HG03442 (cell line): ENCODE data around the gene SLCO6A1.
"Not testable (repeated sequence)": the region's sequence is repeated elsewhere in the genome, so short reads cannot be mapped to it uniquely, and the experiment has no call there.

Experiments used
- ATAC-seq: cut with Tn5 transposase; IDR thresholded peaks from one replicate; pipeline ENCODE4 v1.9.1; 2021; ENCODE audit warnings: mild to moderate bottlenecking, moderate library complexity; ENCODE audit not compliant: unreplicated experiment

Gene SLCO6A1, protein sequence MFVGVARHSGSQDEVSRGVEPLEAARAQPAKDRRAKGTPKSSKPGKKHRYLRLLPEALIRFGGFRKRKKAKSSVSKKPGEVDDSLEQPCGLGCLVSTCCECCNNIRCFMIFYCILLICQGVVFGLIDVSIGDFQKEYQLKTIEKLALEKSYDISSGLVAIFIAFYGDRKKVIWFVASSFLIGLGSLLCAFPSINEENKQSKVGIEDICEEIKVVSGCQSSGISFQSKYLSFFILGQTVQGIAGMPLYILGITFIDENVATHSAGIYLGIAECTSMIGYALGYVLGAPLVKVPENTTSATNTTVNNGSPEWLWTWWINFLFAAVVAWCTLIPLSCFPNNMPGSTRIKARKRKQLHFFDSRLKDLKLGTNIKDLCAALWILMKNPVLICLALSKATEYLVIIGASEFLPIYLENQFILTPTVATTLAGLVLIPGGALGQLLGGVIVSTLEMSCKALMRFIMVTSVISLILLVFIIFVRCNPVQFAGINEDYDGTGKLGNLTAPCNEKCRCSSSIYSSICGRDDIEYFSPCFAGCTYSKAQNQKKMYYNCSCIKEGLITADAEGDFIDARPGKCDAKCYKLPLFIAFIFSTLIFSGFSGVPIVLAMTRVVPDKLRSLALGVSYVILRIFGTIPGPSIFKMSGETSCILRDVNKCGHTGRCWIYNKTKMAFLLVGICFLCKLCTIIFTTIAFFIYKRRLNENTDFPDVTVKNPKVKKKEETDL

DNA sequence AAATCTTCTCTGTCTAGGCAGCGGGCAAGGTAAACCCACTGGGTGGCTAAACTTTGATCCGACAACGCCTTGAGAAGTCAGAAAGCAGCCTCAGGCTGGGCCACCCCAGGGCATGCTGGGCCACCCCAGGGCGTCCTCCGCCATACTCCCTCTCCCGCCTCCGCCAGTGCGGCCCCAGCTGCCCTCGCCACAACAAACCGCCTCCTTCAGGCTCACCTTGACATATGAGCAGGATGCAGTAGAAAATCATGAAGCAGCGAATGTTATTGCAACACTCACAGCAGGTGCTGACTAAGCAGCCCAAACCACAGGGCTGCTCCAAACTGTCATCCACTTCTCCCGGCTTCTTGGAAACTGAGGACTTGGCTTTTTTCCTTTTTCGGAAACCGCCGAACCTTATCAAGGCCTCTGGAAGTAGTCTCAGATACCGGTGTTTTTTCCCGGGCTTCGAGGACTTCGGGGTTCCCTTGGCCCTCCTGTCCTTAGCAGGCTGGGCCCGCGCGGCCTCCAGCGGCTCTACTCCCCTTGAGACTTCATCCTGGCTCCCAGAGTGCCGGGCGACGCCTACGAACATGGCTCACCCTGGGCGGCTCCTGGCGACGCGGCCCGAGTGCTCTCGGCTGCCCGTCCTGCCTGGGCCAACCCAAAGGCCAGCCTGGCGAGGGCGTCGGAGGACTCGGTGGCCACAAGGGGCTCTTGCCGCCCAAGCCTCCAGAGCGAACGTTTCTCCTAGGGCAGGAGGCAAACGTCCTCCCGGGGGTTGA lies at the start of gene SLCO6A1:
SLCO6A1 (minus strand) TSS at position 731 of the 764 bp plus-strand sequence; CDS start at position 574, 157 bp downstream.
- ATAC-seq: no peak

DNA sequence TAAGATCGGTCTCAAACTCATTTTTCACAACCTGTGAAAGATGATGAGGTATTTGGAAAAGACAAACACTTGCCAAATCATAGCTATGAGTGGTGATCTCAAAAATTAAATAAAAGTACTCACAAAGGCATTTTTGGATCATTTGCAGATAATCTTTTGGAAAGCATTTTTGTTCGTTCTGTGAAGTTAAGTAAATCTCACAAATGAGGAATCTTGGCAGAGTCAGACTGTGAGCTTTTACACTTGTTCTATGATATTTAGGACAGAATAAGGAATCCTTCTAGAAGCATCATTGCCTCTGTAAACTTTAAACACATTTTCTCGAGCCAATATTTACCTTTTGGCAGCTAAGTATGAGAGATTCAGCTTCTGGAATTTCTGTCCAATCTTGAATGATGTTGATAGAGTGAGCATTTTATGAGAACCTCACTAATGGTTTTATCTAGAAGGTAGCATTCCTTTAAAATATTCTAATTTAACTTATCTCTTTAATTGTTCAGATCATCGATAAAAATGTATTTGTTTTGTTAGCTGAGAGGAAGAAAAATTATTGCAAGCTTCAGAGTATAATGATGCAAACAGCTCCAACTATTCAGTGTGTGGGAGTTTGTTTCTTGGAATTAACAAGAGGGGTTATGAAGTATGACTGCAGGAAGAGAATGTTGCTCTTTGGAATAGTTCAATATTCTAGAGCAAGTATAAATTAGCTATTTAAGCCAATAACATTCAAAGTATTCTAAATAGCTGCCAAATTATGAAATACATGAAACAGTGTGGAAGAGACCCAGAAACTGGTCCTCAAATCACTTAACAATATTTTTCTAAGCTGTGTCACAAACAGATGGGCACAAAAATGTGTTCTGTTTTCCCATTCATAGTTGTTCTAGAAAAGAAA lies 48.6 kb upstream of the SLCO6A1 start:
- ATAC-seq: no peak

DNA sequence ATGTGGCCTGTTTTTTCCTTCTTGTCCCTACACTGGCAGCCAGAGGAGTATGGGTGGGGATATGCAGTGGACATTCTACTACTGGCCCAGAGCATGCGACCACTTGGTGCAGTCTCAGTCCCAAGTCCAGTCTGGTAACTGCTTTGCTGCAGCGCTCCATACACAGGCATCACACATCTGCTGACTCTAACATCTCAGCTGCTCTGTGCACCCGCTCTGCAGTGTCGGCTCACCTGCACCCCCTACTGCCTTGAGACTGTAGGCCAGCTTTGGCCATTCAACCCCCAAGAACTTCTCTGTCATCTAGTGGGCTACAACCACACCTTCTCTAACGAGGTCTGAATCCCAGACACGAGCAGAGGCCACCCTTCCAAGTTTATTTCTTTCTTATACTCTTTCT lies 46.4 kb upstream of the SLCO6A1 start:
- ATAC-seq: peak; percentile 72

DNA sequence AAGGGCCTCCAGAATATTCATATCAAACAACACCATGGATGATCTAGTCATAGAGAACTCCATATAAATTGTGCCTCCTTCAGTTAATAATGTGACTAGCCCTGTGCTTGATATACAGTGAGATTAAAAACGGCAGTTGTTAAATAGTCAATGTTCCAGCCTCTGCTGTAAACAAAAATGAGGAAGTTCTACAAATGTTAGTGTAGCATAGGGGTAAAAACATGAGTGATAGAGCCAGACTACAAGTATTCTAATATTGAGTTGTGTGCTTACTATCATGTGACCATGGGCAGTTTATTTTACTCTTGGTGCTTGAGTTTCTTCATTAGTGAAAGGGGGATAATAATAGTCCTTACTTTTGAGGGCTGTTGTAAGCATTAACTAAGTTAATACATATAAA lies 43.3 kb upstream of the SLCO6A1 start:
- ATAC-seq: no peak

DNA sequence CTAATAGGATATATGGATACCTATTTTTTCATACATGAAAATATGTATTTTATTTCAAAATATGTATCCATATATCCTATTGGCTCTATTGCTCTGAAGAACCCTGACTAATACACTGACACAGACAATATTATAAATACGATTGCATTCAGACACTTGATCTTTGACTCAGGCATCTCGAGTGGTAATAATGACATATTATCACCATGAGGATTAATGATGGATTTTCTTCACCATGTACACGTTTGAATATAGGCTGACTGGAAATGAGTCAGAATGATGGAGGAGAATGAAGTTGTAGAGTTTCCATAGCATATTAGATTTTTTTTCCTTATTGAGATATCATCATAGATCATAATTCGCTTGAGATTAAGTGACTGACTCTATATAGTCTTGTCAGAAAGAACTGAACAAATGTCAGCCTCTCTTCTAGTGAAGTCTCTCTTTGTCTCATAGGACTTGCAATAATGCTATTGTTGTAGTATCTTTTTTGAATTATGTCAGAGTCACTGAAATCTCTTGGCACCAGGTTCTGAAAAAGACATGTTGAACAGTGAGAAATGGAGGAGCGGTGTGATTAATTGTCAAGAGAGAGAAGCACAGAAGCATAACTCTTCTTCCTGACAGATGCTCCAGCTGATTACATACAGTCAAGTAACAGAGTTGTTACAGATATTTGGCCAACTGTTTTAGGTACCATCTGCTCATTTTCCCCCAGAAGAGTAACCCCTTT lies 41.4 kb upstream of the SLCO6A1 start:
- ATAC-seq: no peak

DNA sequence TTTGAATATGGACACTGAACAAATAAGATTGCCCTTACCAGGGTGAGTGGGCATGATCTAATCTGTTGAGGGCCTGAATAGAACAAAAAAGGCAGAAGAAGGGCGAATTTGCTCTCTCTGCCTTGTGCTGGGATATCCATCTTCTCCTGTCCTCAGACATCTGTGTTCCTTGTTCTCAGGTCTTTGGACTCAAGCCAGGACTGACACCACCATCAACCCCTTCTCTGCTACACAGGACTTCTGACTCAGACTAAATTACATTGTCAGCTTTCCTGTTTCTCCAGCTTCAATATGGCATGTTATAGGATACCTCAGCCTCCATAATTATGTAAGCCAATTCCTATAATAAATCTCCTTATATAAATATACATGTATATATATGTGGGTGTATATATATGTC lies 40.8 kb upstream of the SLCO6A1 start:
- ATAC-seq: no peak

DNA sequence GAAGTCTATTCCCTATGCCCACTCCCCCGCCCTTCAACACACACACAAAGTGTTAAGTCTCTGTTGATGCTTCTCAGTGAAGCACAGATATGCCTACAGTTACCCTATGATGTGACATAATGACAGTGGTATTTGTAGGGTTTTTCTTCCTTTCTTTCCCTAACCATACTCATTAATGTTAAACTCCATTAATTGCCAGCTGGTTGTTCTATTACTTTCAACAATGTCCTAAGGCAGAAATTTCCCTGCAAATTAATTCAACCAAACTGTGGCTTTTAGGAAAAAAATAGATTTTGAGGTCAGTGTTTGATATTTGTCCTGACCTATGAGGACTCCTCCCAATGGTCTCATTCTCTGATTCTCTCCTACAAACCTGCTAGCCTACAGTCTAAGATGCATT lies 38.2 kb upstream of the SLCO6A1 start:
- no peak for ATAC-seq

DNA sequence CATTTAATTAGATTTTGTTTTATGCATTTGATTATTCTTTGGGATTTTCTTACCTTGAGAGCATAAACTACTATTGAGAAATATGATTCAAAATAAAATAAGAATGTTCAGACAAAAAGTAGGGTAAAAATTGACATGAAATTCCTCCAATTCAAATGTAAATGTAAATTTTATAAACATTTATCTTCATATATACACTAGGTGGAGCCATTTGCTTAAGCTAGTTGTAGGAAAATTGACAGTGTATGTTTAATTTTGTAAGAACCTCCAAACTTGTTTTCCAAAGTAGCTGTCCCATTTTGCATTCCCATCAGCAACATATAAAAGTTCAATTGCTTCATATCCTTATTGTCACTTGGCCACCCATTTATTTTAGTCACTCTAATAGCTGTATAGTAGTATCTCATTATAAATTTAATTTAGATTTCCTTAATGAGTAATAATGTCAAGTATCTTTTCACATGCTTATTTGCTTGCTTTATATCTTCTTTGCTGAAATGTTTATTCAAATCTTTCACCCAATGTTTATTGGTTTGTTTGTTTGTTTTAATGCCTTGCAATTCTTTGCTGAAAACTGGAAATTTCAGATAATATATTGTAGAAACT lies 37.6 kb upstream of the SLCO6A1 start:
- ATAC-seq: no peak

DNA sequence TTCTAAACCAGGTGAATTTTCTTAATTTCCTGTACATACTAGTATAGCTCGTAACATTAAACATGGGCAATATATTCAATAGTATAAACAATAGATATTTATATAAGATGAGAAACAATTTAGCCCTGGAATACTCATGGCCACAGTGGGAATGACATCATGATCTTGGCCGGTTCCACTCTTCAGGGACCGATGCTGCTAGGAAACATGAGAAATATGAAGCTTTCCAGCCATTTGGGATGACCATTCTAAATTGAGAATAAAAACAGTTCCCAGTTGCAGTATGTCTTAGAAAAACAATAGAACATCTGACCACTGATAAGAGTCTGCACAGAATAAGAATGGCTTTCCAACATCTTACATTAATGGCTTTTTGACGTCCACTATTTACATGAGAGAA lies 33.3 kb upstream of the SLCO6A1 start:
- ATAC-seq: no peak

DNA sequence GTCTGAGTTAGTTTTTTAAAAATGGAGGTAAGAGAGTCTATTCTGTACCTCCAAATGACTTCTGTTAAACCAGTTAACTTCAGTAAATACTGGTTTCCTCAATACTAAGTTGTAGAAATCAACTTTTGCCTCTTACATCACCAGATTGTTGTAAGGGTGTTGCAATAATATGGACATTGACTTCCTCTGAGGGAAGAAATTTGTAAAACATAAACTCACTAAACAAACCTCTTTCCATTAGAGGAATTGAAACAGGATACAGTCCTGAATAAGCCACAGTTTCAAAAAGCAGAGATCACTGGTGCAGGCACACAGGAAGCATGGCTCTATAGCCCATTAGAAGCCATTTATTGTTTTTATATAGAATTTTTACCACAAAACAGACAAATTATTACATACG lies 32.7 kb upstream of the SLCO6A1 start:
- ATAC-seq: peak; percentile 74

DNA sequence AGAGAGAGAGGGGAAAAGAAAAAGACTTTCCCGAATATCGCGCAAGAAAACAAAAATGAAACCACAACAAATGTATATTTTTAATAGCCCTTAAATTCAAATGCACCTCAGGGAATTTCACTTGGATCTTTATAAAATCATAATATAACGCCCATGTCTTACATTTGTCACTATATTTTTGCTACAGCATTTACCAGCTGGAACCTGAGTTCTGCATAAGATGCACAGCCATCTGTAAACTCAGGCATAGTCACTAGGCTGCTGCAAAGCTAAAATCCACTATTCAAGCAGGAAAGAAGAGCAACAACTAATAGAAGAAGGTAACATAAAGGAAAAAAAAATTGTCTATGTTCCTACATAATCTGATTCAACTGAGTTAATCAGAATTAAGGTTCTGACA lies 30.6 kb upstream of the SLCO6A1 start:
- ATAC-seq: no peak

DNA sequence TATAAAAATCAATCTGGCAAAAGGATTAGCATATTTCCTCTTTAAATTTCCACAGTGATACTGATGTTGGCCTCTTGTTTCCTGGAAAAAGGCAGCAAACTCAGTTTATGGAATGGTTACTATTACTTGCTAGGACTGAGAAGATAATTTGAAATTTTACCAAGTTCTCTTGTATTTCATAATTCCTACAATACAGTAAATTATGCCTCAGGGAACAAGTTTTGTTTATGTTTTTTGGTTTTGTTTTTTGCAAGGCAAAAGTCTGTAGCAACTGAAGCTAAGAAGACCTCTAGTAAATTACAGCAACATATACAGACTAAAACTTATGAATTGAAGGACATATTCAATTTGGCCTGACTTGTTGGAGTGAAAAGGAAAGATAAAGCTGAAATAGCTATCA lies 30.2 kb upstream of the SLCO6A1 start:
- ATAC-seq: no peak

DNA sequence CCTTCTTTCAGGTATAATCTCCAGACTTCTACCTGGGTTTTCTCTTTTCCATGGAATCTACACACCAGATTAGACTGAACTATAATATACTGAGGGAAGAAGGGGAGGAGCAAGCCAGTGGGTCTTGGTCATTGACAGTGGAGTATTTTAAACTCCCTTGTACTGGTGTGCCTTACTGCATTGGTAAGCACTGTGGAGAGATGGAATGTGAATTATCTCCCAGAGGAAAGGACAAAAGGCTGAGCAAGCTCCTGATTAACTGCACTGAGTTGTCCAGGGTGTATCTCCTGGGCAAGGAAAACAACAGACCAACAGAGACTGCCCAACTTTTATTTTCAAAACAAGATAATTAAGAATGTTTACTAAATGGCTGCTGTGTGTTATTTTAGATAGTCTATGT lies 29.8 kb upstream of the SLCO6A1 start:
- no peak for ATAC-seq

DNA sequence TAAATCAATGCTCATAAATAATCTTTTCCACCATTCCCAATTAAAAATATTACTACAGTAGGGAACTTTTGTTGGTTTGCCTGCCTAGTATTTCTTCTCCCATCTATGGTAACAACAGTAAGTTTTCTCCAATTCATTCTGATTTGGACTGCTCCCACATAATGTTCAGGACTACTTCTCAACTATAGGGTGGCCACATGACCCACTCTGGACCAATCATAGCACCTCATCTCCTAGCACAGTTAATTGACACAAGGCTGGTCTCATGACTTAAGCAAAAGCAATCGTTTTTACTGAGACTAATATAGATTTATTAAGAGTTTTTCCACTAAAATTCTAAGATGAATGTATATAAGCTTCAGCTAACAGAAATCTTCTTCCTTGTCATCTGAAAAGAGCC lies 28.7 kb upstream of the SLCO6A1 start:
- no peak for ATAC-seq

DNA sequence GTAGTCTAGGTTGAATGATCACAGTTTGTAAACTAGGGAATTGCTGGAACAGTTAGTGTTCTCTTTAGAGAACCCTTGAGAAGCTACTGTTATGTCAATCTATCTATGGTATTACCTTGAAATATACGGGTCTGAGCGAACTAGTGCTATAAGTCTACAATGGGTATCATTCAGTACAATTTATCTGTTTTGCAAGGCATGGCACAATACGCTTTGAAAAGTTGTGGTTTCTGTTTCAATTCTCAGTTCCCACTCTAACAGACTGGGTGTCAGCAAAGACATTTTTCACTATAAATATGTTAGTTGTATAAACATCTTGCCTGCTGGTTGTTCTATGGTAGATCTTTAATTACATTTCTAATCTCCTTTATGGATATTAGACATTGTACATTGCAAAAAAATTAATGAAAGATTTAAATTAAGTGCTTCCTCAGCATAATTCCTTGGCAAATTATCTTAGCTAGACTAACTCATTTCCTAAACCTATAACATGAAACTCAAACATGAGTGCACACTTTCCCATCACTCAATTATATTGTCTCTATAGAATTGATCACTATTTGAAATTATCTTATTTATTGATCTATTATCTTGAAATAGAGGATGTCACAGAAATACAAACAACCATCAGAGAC lies 24.9 kb upstream of the SLCO6A1 start:
- peak; percentile 99 for ATAC-seq

DNA sequence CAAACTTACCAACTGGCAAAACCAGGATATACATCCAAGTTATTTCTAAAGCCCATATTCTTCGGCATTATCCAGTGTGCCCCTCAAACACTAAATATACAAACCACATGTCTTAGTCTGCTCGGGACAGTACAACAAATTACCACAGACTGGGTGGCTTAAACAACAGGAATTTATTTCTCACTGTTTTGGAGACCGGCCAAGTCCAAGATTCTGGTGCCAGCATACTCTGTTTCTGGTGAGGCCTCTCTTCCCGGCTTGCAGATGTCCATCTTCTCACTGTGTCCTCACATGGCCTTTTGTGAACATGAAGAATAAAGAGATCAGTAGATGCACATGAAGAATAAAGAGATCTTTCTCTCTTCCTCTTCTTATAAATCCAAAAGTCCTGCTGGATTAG lies 12.9 kb upstream of the SLCO6A1 start:
- ATAC-seq: no peak

DNA sequence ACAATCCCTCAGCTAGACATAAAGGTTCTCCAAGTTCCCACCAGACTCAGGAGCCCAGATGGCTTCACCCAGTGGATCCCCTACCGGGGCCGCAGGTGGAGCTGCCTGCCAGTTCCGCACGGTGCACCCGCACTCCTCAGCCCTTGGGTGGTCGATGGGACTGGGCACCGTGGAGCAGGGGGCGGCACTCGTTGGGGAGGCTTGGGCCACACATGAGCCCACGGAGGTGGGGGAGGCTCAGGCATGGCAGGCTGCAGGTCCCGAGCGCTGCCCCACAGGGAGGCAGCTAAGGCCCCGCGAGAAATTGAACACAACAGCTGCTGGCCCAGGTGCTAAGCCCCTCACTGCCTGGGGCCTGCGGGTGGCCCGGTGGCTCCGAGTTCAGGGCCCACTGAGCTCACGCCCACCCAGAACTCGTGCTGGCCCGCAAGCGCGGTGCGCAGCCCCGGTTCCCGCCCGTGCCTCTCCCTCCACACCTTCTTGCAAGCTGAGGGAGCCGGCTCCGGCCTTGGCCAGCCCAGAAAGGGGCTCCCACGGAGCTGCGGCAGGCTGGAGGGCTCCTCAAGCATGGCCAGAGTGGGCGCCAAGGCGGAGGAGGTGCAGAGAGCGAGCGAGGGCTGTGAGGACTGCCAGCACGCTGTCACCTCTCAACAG lies 7.4 kb downstream of the SLCO6A1 start:
- not testable (repeated sequence) for ATAC-seq

DNA sequence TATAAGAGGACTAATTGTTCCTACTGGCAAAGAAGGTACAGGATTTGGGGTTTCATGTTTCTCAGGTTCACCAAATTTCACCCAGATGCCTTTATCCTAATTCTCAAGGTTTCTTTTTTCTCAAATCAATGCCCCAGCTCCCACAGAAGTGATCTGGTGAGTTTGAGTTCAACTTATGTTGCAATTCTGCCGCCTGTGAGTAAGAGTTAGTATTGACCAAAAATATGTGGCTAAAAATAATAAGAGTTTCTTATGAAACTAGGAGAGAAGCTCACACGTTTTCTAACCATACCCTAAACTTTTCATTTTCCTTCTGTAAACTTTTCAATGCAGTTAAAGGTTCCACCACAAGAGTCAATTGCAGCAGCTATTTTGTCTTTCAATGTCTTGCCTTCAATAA lies 15.1 kb downstream of the SLCO6A1 start:
- no peak for ATAC-seq
